ENCODE measurements around the gene MKNK1.

DNA sequence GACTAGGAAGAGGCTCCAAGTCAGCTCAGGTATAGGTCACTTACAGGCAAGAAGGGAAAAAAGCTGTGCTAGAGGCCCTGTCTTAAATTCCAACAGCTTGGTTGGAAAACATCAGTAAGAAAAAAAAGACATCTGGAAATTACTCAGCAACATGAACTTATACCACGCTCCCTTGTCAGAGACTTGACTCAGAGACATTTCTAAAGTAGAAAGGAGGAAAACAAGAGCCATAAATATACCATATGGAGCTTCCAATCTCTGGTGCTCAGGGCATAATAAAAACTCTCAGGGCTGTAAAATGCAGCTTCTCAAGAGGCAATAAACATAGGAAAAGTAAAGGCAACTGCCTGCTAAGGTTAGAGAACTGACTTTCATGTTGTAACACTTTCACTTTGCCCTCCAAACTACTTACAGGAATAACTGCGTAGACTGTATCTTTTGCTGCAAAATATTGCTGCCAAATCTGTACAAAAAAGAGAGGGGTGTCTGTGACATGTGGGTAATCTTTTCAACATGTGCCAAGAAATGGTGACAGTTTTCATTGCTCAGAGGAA, 49.4 kb upstream of the MKNK1 start:
- TF ChIP-seq EZH2 (IDR thresholded peaks at IDR 0.05; ENCODE audit: insufficient read depth, poor library complexity, severe bottlenecking) (no peak), EZH2phosphoT487 (IDR thresholded peaks at IDR 0.05; ENCODE audit: insufficient read depth, low read depth) (no peak)
